IMR-90 (cell line): ENCODE measurements around the gene TBC1D22A. TPM values are rescaled to one million over a fixed set of nuclear protein-coding genes. Genes with fewer than 3 reads are reported as not detected.
A peak's percentile ranks its signal among the peaks of the same experiment; 100 is the strongest.

Experiments
- ATAC-seq: fragments of 200-7000 bp; cut with Tn5 transposase; 2 replicates; pipeline ENCODE4 v1.9.1; 2020; ENCODE audit warnings: low read depth, mild to moderate bottlenecking, moderate library complexity
- BruUV-seq: library from RNA; stranded (reverse); fragments of 400-500 nt; replicated peaks from 2 replicates; lab custom pipeline; 2021; lab: Mats Ljungman, UMichigan
- CTCF ChIA-PET: fragments of 300-600 bp; formaldehyde crosslinking; extraction: SDS; loops from one replicate; lab custom pipeline; 2021; ENCODE audit warnings: antibody characterized with exemption; lab: Yijun Ruan, JAX
- POLR2A ChIA-PET: fragments of 300-600 bp; sonication (Branson Sonifier 250); formaldehyde crosslinking; loops from one replicate; lab custom pipeline; 2022; ENCODE audit warnings: antibody characterized with exemption; ENCODE audit not compliant: unreplicated experiment; lab: Charles Lee
- DNase-seq: peaks from one replicate; pipeline ENCODE4 v3.0.0; 2013
- H2AFZ ChIP-seq: replicated peaks from 2 replicates; pipeline ENCODE3; 2013; ENCODE audit warnings: low read length, mild to moderate bottlenecking; ENCODE audit not compliant: poor library complexity
- H2AK5ac ChIP-seq: 2 replicates; pipeline ENCODE4 v1.6.1; 2013; ENCODE audit warnings: low read depth, low read length, inconsistent platforms
- H2AK9ac ChIP-seq: replicated peaks from 2 replicates; pipeline ENCODE3; 2013; ENCODE audit warnings: mild to moderate bottlenecking, low read depth, low read length, moderate library complexity; ENCODE audit not compliant: poor library complexity
- H2BK120ac ChIP-seq: 2 replicates; pipeline ENCODE4 v1.6.1; 2013; ENCODE audit warnings: low read depth, low read length, inconsistent platforms
- H2BK15ac ChIP-seq: 3 replicates; pipeline ENCODE4 v1.6.1; 2013; ENCODE audit warnings: low read depth, low read length, inconsistent platforms
- H2BK20ac ChIP-seq: 2 replicates; pipeline ENCODE4 v1.6.1; 2013; ENCODE audit warnings: low read depth, mild to moderate bottlenecking, inconsistent platforms, low read length, moderate library complexity
- H2BK5ac ChIP-seq: 2 replicates; pipeline ENCODE4 v1.6.1; 2013; ENCODE audit warnings: mild to moderate bottlenecking, low read depth, low read length, inconsistent platforms; ENCODE audit not compliant: poor library complexity, severe bottlenecking
- H3K14ac ChIP-seq: replicated peaks from 2 replicates; pipeline ENCODE4 v1.6.1; 2013; ENCODE audit warnings: low read depth, low read length, inconsistent platforms
- H3K18ac ChIP-seq: 2 replicates; pipeline ENCODE4 v1.6.1; 2013; ENCODE audit warnings: low read depth, low read length, control low read depth
- H3K23ac ChIP-seq: 2 replicates; pipeline ENCODE4 v1.6.1; 2013; ENCODE audit warnings: low read depth, low read length, inconsistent platforms
- H3K27ac ChIP-seq: 2 replicates; pipeline ENCODE4 v1.5.1; 2013; ENCODE audit warnings: mild to moderate bottlenecking, control low read depth, low read length; ENCODE audit not compliant: insufficient read depth
- H3K27me3 ChIP-seq: 2 replicates; pipeline ENCODE4 v1.6.1; 2013; ENCODE audit warnings: low read length; ENCODE audit not compliant: control insufficient read depth, insufficient read depth
- H3K36me3 ChIP-seq: 2 replicates; pipeline ENCODE4 v1.6.1; 2013; ENCODE audit warnings: low read length, mixed read lengths; ENCODE audit not compliant: control insufficient read depth, insufficient read depth
- H3K4ac ChIP-seq: 2 replicates; pipeline ENCODE4 v1.6.1; 2013; ENCODE audit warnings: low read depth, low read length, inconsistent platforms
- H3K4me1 ChIP-seq: 2 replicates; pipeline ENCODE4 v1.6.1; 2013; ENCODE audit warnings: low read length, mixed read lengths; ENCODE audit not compliant: control insufficient read depth, insufficient read depth
- H3K4me2 ChIP-seq: 2 replicates; pipeline ENCODE4 v1.6.1; 2013; ENCODE audit warnings: low read depth, mild to moderate bottlenecking, control low read depth, low read length, moderate library complexity
- H3K4me3 ChIP-seq: 2 replicates; pipeline ENCODE4 v1.5.1; 2013; ENCODE audit warnings: low read depth, mild to moderate bottlenecking, control low read depth, low read length, moderate library complexity; ENCODE audit not compliant: insufficient read depth
- H3K56ac ChIP-seq: 2 replicates; pipeline ENCODE4 v1.6.1; 2013; ENCODE audit warnings: low read length, inconsistent platforms; ENCODE audit not compliant: insufficient read depth; ENCODE audit errors: extremely low read depth
- H3K79me1 ChIP-seq, 2 experiments: 2 replicates each; pipeline ENCODE4 v1.6.1; 2013; ENCODE audit warnings: low read length in 2 of 2, inconsistent platforms in 1 of 2, low read depth in 1 of 2
- H3K9ac ChIP-seq: 2 replicates; pipeline ENCODE4 v1.6.1; 2013; ENCODE audit warnings: low read depth, low read length, control low read depth
- H3K9me1 ChIP-seq: 2 replicates; pipeline ENCODE4 v1.6.1; 2013; ENCODE audit warnings: low read length, inconsistent platforms; ENCODE audit not compliant: insufficient read depth
- H3K9me3 ChIP-seq: 2 replicates; pipeline ENCODE4 v1.6.1; 2013; ENCODE audit warnings: low read length; ENCODE audit not compliant: control insufficient read depth, insufficient read depth
- H4K20me1 ChIP-seq: 2 replicates; pipeline ENCODE4 v1.6.1; 2013; ENCODE audit warnings: low read length, inconsistent platforms; ENCODE audit not compliant: insufficient read depth
- H4K5ac ChIP-seq: 2 replicates; pipeline ENCODE4 v1.6.1; 2013; ENCODE audit warnings: mild to moderate bottlenecking, low read depth, low read length, control low read depth
- H4K8ac ChIP-seq, 2 experiments: 2 replicates each; pipeline ENCODE4 v1.6.1; 2013; ENCODE audit warnings: low read depth in 2 of 2, low read length in 2 of 2, control low read depth in 1 of 2, inconsistent platforms in 1 of 2
- H4K91ac ChIP-seq: 2 replicates; pipeline ENCODE4 v1.6.1; 2013; ENCODE audit warnings: low read depth, low read length, inconsistent platforms; ENCODE audit not compliant: insufficient read depth
- CHD1 ChIP-seq: IDR thresholded peaks from 2 replicates; pipeline ENCODE4 v1.6.1; 2012; ENCODE audit warnings: low read depth, low read length, improper control_type of control experiment
- WGBS, 2 experiments: methylation state at CpG; one replicate each; pipeline versions ENCODE4 v1.1.5 to v1.1.7; 2013; ENCODE audit warnings: missing lambda C conversion rate in 2 of 2; ENCODE audit not compliant: insufficient read length in 1 of 2; ENCODE audit errors: extremely low coverage in 2 of 2; 5-methylcytosine and 5-hydroxymethylcytosine counted together
- dilution Hi-C: fragments of 300-500 bp; cut with HindIII; formaldehyde crosslinking; loops from one replicate; pipeline ENCODE4 v1.14.3; 2018; ENCODE audit warnings: low sequenced_read_pairs; ENCODE audit not compliant: unreplicated experiment
- in situ Hi-C: fragments of 300-500 bp; cut with MboI; formaldehyde crosslinking; loops from 3 replicates; pipeline ENCODE4 v1.14.3; 2019; ENCODE audit warnings: low sequenced_read_pairs, inconsistent platforms, mixed read lengths
- intact Hi-C: fragments of 100-400 bp; cut with micrococcal nuclease; formaldehyde crosslinking; loops from 2 replicates; pipeline ENCODE4 v1.10.0; 2022
- polyA plus RNA-seq, 3 experiments: library from polyadenylated mRNA; depleted of rRNA; stranded (reverse); fragments of >200 nt; gene quantifications; 2 replicates each; pipeline ENCODE4 v1.2.3, GENCODE V29; 2012; ENCODE audit warnings: low replicate concordance in 1 of 3
- total RNA-seq: library from RNA; depleted of rRNA; stranded (reverse); fragments of >200 nt; gene quantifications from 2 replicates; pipeline ENCODE4 v1.2.3, GENCODE V29; 2012

The TBC1D22A gene
- total and polyA plus RNA-seq, 2 of the 4 experiments (the other 2 are of a cell fraction): 9.0 to 16.7 TPM

DNA sequence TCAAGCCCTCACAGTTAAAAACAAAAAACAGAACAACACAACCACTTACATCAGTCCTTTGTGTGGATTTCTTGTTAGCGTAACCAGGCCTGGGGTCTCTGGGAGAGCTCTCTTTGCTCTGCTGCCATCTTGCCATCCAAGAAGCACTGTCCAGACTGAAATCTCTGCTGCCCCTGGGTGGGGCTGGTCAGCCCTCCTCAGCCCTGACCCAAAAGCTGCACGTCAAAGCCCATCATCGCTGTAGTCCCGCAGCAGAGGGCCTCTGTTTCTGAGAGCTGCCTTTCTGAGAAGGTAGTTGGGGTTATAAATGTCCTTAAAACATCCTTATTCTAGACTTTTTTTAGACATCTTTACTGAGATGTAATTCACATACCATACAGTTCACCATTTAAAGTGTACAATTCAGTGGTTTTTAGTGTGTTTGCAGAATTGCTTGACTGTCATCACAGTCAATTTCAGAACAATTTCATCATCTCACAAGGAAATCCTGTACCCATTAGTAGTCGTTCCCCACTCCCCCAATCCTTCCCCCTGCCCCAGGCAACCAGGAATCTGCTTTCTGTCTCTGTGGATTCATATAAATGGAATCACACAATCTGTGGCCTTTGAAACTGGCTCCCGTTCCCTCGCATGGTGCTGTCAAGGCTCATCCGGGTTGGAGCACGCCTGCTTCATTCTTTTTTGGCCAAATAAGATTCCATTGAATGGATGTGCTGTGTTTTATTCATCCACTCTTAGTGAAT, 94.9 kb downstream of the TBC1D22A start:
- no CpG with 5 or more reads among the region's 9 CpGs for WGBS, 2 experiments
- ATAC-seq (no peak), DNase-seq (no peak)
- Histone ChIP-seq H3K36me3 (0 out of 2 replicates have a peak, but pooled peaks cover 1% of the 10 kb centered on the region), H3K4ac (no peak overlapping the region), H3K4me3 (no peak overlapping the region), H3K4me2 (no peak overlapping the region), H3K79me1 (peaks cover 16 to 45% of the 10 kb centered on the region in 2 experiments), H3K9me1 (peaks cover 9% of the 10 kb centered on the region; the same call in 1 of the 2 replicates), H3K4me1 (no peaks in the 10 kb centered on the region), H2AK5ac (no peak overlapping the region), H4K5ac (no peak overlapping the region), H4K20me1 (peaks cover 12% of the 10 kb centered on the region), H3K27ac (no peak overlapping the region), H3K23ac (no peak overlapping the region), H2AFZ (no peak overlapping the region), H3K14ac (no peak overlapping the region), H2BK15ac (no peak overlapping the region), H4K8ac (no peak overlapping the region), H3K56ac (no peak overlapping the region), H3K27me3 (no peaks in the 10 kb centered on the region), H3K9ac (no peak overlapping the region), H4K91ac (no peak overlapping the region), H2BK20ac (no peak overlapping the region), H2AK9ac (peak overlapping the region; percentile 55), H2BK120ac (no peak overlapping the region), H3K9me3 (peaks cover 3% of the 10 kb centered on the region; the same call in 1 of the 2 replicates), H2BK5ac (no peak overlapping the region), H3K18ac (no peak overlapping the region)
- intact Hi-C loops: no loop called here
- ChIA-PET POLR2A (no interaction called here), CTCF (interaction anchor here (1.8 kb wide), 1 partner anchor 11 kb away, joined by 4 read pairs; no protein-coding TSS in a partner anchor)
- dilution Hi-C loops: no loop called here
- in situ Hi-C loops: no loop called here
- no TSS peak for BruUV-seq
- TF ChIP-seq CHD1: no peak
